SHP77 treated with DMSO at 0.1 percent for 48 hours (cell line): ENCODE measurements around the gene ZC2HC1B.
"Not testable (repeated sequence)": the region's sequence is repeated elsewhere in the genome, so short reads cannot be mapped to it uniquely, and the experiment has no call there.

ENCODE experiments used
- DNase-seq: peaks from one replicate; lab custom pipeline; 2025; lab: John Stamatoyannopoulos, UW

The ZC2HC1B gene

DNA sequence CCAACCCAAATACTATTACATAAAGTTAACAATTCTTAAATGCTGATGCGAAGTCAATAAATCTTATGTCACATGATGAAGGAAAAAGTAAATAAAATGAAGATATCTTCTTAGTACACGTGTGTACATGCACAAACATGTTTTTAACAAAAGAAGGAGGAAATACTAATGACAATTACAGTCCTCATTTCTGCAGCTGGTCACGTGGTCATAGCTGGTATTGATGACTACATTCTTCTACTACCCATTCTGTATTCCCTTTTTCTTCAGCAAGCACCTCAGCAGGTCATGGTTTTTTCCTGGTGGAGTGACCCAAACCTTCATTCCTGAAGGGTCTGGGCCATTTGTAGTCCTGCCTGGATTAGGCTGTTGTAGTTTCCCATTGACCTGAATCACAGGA lies 4.5 kb downstream of the ZC2HC1B start:
- DNase-seq: not testable (repeated sequence)

DNA sequence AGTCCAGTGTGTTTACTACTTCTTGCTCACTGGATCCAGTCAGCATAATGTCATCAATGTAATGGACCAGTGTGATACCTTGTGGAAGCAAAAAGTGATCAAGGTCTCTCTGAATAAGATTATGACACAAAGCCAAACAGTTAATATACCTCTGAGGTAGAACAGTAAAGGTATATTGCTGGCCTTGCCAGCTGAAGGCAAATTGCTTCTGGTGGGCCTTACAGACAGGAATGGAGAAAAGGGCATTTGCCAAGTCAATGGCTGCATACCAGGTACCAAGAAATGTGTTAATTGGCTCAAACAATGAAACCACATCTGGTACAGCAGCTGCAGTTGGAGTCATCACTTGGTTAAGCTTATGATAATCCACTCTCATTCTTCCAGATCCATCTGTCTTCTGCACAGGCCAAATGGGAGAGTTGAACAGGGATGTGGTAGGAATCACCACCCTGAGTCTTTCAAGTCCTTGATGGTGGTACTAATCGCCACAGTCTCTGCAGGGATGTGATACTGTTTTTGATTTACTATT lies 7.0 kb downstream of the ZC2HC1B start:
- not testable (repeated sequence) for DNase-seq

DNA sequence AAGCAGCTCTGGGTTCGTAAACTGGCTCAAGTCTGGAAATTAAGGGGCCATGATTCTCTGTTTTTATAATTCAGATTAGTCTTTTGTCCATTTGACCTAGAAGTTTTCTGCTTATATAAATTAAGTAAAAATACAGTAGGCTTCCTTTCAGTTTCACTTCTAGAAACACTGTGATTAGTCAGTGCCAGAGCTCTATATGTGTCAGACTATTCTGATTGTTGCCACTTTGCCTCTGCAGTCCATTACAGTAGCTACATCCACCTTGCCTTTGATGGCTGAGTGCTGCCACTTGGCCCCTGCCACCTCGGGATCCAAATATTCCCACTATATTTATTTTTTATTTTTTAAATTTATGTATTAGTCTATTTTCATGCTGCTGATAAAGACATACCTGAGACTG lies 7.9 kb downstream of the ZC2HC1B start:
- DNase-seq: no peak

DNA sequence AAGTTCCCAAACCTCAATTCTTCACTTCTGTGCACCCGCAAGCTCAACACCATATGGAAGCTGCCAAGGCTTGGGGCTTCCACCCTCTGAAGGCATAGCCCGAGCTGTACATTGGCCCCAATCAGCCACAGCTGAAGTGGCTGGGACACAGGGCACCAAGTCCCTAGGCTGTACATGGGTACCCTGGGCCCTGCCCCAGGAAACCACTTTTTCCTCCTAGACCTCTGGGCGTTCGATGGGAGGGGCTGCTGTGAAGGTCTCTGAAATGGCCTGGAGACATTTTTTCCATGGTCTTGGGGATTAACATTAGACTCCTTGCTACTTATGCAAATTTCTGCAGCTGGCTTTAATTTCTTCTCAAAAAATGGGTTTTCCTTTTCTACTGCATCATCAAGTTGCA lies 9.3 kb downstream of the ZC2HC1B start:
- not testable (repeated sequence) for DNase-seq

DNA sequence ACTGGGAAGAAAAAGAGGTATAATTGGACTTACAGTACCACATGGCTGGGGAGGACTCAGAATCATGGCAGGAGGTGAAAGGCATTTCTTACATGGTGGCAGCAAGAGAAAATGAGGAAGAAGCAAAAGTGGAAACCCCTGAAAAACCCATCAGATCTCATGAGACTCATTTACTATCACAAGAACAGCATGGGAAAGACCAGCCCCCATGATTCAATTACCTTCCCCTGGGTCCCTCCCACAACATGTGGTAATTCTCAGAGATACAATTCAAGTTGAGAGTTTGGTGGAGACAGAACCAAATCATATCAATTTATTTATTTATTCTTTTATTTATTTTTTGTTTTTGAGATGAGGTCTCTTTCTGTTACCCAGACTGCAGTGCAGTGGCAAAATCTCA lies 10.2 kb downstream of the ZC2HC1B start:
- not testable (repeated sequence) for DNase-seq

DNA sequence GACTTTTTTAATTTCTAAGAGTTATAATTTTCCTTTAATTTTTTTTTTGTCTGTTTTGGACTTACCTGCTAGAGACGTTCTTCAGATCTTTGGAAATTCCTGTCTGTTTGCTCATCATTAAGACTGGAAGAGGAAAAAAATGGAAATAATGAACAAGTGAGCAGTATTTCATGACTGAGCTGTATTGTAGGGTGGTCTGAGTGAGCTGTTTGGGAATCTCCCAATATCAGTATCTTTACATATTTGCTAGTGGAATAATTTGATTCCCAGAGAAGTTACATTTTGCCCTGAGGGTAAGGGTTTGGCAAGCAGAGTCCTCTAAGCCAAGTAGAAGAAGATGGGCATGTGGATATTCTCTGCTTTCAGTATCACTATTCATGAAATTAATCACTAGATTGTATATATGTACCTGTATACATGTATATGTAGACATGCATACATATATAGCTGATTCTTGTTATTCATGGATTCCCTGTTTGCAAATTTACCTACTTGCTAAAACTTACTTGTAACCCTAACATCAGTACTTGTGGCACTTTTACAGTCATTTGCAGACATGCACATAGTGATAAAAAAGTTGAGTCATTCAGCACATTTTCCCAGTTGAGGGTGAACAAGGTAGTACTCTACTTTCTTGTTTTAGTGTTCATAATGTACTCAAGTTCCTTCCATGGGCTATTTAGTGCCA lies 13.5 kb downstream of the ZC2HC1B start:
- no peak for DNase-seq

DNA sequence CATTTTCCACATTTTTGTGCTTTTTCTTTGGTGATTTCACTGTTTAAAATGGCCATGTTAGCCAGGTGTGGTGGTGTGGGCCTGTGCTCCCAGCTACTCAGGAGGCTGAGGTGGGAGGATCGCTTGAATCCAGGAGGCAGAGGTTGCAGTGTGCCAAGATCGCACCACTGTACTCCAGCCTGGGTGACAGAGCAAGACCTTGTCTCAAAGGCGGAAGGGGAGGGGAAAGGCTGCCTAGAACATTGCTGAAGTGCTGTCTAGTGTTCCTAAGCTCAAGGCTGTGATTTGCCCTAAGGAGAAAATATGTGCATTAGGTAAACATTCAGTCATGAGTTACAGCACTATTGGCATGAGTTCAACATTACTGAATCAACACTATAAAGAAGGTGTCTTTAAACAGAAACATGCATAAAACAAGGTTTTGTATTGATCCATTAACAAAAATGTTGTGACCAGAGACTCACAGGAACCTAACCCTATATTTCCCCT lies 14.0 kb downstream of the ZC2HC1B start:
- DNase-seq: no peak

DNA sequence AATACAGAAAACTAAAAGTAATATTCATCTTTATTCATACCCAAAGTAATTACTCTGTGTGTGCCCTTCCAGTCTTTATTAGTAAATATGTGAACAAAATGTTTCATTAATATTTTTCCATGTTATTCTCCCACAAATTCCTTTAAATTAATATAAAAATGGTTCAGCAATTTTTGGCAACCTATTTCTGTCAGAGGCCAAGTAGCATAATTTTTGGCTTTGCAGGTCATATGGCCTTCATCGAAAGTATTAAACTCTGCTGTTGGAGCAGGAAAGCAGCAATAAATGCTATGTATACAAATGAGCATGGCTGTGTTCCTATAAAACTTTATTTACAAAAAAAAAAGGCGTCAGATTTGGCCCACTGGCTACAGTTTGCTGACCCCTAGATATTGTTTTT lies 16.1 kb downstream of the ZC2HC1B start:
- no peak for DNase-seq

DNA sequence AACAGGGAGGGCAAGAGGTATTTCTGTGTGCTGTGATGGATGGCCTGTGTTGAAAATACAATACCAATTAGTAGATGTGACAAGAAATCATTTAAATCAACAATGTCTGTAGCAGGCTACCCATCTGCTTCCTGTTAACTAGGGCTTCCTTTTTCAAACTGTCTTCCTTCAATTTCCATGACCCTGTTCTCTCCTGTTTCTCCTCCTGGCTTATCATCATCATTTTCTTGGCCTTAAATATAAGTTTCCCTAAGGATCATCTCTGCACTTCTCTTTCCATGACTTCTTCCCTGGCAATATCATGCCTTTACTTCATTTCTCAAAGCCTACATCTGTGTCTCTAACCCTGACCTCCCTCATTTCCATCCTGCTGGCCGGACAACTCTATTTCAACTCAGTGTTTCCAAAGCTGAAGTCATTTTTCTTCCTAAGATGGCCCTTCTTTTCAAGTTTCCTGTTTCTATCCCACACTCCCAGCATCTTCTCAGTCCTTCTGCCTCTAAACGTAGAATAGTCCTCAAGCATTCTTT lies 18.2 kb downstream of the ZC2HC1B start:
- DNase-seq: no peak

DNA sequence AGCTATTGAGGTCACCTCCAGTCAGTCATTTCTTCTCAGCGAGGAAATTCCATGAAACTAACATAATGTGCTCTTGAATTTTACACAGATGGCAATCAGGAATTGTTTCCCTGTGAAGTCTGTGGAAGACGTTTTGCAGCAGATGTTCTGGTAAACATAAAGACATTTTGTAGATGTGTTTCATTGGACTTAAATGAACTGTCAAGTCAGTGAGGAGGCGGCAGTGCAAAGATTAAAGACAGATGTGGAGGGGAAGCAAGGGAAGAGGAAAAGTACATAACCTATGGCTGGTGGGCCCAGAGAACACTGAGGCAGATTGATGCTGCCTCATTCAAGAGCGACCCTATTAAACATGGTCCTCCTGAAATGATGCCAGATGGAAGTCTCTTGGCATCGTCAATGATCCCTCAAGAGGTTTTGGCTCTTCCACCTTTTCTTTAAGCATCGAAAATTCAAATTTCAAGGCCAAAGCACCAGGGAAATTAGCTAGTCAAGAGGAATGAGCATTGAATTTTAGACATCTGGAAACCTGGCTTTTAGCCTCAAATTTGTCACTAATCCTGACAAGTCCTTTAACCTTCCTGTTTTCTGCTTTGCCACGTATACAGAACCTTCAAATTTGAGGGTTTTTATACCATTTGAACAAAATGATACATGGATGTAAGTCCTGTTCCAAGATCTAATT lies 20.1 kb downstream of the ZC2HC1B start:
- no peak for DNase-seq

DNA sequence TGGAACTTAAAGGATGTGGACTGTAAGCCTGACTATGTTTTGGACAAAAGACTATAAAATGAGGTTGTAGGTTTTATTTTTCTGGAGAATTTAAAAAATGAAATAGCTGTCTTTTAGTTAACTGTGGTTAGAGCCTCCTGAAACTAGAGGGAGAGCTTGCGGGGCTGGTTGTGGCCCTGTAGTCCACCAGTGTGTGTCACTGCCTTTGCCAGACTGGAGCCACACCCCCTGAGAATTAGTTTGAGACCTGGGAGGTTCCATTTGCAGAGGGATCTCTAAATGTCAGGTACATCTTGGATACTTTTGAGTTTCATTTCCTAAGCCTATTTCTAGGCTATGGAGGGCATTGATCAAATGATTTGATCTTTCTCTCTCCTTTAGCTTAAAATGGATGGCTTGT lies 20.8 kb downstream of the ZC2HC1B start:
- no peak for DNase-seq

DNA sequence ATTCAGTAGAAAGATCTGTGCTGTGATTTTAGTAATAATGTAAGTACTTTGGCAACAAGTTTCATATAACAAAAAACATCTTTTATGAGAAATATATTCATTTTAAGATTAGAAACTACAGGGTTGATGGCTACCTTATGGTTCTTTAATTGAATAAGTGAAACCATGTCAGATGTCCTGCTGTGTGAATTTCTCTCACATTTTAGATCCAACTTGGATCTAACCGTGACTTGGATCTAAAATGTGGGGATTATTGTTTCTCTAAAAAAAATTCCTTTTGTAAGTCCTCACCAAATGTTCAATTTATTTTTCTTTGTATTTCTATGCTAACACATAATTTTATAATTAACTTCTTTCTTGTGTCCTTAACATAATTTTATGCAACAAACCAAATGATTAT lies 30.4 kb downstream of the ZC2HC1B start:
- no peak for DNase-seq

DNA sequence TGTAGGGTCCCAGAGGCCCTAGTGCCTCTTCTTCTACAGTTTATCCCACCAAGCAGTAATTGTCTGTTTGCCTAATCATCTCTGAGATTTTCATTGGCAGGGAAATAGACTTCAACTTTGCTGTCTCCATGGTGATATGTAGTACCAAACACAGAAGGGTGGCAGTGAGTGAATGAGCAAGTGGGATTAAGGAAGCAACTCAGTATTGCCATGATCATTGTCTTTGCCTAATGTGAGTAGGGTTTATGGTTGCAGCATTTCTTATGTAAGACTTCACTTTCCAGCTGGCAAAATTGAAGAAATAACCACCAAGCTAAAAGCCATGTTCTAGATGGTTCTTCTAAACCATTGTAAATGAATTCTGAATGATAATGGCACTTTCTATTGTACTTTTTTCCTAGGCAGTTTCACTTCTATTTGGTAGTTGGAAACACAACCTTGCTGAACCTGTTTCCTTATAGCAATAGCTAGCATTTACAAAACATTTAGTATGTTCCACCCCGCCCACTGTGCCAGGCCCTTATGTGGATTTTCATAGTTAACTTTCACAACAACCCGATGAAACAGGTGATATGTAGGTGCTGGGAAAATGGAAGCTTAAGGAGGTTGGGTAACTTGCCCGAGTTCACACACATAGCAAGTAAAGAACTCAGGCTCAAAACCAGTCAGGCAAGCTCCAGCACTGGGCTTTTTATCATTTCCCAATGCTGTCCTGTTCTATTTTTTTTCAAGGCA lies 32.0 kb downstream of the ZC2HC1B start:
- DNase-seq: no peak

DNA sequence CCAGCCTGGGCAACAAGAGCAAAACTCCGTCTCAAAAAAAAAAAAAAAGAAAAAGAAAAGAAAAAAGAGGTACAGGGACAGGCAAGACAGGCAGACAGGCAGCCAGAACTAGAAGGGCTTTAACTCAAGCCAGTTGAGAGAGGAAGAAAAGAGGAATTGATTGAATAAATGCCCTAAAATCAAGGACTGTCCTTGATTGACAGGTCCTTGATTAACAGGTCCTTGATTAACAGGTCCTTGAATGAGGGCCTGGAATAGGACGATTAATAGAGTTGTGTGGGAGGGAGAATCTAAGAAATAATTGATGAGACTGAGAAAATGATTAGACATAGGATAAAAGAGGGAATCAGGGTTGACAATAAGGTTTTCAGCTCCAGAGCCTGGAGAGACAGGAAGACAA lies 36.1 kb downstream of the ZC2HC1B start:
- DNase-seq: no peak

DNA sequence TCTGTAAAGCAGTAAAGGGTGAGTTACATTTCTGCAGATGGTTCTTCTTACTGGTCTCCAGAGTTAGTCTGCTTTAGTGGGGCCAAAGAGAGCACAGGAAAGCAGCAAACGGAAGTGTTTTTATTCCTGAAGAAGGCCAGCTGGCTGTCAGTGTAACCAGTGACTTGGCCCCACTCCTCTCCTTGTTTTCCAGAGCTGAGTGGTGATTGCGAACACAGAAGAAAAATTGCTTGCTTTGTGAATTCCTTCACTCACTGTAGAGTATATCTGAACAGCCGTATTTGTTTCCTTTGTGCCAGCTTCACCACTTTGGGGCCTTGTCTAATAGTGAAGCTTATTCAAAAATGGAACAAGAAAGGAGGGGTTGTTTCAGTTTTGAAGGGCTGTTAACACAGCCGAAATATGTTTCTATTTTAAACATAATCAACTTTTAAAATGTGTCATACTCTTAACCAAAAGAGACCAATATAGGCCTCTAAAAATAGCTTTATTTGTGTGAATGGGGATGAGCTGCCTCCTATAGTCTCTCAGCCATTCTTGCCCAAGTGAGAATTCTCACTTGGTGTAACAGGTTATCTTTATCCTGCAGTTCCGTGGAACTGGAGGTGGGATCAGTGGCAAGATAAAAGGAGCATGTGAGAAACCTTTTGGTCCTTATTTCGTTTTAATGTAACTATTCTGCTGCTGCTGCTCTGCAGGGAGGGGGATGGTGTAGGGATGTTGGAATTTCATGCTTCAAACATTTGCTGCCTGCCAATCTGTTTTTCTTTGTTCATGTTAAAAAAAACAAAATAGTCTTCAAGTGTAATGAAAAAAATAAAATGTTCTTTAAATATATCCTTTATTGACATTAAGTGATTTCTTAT lies 37.8 kb downstream of the ZC2HC1B start:
- no peak for DNase-seq

DNA sequence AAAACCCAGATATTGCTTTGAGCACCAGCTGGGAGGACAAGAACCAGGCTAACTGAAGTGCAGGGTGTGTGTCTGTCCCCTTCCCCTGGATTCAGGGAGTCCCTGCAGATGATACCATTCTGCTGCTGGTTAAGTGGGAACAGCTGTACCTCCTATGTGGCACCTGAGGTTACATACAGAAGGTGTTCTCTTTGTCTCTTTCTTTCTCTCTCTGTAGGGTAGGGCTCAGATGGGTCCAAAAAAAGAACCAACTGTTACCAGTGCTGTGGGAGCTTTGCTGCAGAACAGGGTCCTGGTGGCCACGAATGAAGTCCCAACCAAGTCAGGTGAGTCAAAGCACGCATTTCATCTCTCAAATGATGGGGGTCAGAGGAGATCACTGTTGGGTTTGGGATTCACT lies 38.6 kb downstream of the ZC2HC1B start:
- DNase-seq: no peak

DNA sequence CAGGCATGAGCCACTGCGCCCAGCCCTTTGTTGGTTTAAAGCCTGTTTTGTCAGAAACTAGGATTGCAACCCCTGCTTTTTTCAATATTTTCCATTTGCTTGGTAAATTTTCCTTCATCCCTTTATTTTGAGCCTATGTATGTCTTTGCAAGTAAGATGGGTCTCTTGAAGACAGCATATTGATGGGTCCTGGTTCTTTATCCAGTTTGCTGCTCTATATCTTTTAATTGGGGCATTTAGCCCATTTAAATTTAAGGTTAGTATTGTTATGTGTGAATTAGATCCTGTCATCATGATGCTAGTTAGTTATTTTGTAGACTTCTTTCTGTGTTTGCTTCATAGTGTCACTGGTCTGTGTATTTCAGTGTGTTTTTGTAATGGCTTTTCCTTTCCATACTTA lies 46.8 kb downstream of the ZC2HC1B start:
- no peak for DNase-seq

DNA sequence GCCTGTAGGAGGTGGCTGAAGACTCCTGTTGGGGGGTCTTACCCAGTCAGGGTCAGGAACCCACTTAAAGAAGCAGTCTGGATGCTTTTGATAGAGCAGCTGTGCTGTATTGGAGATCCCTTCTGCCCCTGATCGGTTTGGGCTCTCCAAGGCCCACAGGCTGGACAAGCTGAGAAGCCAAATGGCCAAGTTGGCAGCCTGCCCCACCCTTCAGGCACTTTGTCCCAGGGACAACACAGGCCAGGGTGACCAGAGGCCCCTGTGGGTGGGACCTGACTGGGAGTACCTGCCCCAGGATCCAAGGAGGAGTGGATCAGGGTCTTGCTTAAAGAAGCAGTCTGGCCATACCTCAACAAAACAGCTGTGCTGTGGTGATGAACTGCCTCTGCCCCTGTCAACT lies 48.4 kb downstream of the ZC2HC1B start:
- no peak for DNase-seq

DNA sequence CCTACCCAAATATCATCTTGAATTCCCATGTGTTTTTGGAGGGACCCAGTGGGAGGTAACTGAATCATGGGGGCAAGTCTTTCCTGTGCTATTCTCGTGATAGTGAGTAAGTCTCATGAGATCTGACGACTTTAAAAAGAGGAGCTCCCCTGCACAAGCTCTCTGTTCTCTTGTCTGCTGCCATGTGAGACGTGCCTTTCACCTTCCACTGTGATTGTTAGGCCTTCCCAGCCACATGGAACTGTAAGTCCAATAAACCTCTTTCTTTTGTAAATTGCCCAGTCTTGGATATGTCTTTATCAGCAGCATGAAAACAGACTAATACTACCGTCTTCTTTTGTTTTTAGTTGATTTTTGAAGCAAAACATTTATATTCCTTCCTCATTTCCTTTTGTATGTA lies 52.8 kb downstream of the ZC2HC1B start:
- DNase-seq: not testable (repeated sequence)

DNA sequence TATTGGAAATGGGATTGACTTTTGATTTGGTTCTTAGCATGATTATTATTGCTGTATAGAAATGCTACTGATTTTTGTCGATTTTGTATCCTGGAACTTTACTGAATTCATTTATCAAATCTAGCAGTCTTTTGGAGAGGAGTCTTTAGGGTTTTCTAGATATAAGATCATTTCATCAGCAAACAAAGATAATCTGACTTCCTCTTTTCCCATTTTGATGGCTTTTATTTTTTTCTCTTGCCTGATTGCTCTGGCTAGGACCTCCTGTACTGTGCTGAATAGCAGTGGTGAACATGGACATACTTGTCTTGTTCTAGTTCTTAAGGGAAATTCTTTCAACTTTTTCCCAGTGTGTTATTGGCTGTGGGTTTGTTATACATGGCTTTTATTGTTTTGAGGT lies 64.6 kb downstream of the ZC2HC1B start:
- no peak for DNase-seq

DNA sequence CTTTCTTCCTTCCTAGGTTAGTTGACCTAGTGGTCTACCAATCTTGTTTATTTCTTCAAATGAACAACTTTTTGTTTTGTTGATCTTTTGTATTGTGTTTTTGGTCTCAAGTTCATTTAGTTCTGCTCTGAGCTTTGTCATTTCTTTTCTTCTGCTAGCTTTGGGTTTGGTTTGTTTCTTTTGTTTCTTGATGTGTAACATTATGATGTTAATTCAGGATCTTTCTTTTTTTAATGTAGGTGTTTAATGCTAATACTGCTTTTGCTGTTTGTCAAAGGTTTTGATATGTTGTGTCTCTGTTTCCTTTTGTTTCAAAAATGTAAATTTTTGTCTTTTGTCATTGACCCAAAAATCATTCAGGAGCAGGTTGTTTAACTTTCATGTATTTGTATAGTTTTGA lies 65.7 kb downstream of the ZC2HC1B start:
- DNase-seq: no peak

DNA sequence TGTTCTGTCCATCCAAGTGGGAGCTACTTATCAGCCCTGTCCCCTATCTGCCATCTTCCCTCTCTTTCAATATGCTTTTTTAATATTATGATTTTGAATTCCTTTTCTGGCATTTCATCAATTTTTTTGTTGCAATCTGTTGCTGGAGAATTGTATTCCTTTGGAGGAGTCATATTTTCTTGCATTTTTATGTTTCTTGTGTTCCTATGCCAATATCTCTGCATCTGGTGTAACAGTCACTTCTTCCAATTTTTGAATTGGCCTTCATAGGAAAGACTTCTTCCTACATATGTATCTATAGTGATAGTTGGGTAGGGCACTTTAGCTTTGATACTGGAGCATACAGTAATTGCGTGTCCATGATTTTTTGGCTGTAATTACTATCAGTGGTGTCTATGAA lies 70.1 kb downstream of the ZC2HC1B start:
- DNase-seq: no peak
